HEK293 (cell line): ENCODE data around the gene B3GNT8.

Experiments used
- CTCF ChIA-PET: fragments of 350-600 bp; formaldehyde crosslinking; extraction: SDS; loops from one replicate; lab custom pipeline; 2021; ENCODE audit warnings: antibody characterized with exemption; lab: Yijun Ruan, JAX
- POLR2A ChIA-PET: fragments of 300-600 bp; formaldehyde crosslinking; extraction: SDS; loops from one replicate; lab custom pipeline; 2020; ENCODE audit warnings: antibody characterized with exemption, inconsistent platforms; lab: Yijun Ruan, JAX
- H3K27ac ChIP-seq: fragments of 200-500 bp; sonication (Bioruptor generic); 2 replicates; pipeline ENCODE4 v1.5.1; 2014; ENCODE audit warnings: low read depth, low read length, control low read depth, inconsistent platforms; ENCODE audit errors: extremely low read depth
- H3K36me3 ChIP-seq, 2 experiments: fragments of 200-500 bp in 1 of 2; sonication (Bioruptor generic) in 1 of 2; 1 replicate in 1 of 2; 2 replicates in 1 of 2; pipeline ENCODE4 v1.5.1; 2014 to 2017; ENCODE audit warnings: inconsistent platforms in 2 of 2, low read length in 2 of 2; ENCODE audit not compliant: control insufficient read depth in 2 of 2, insufficient read depth in 1 of 2
- H3K4me1 ChIP-seq: fragments of 200-500 bp; sonication (Bioruptor generic); 2 replicates; pipeline ENCODE4 v1.5.1; 2014; ENCODE audit warnings: mild to moderate bottlenecking, low read length, inconsistent platforms; ENCODE audit not compliant: control insufficient read depth, insufficient read depth
- H3K4me3 ChIP-seq: 2 replicates; pipeline ENCODE4 v1.5.1; 2011; ENCODE audit warnings: low read depth, mild to moderate bottlenecking, control low read depth, low read length, moderate library complexity
- H3K9me3 ChIP-seq: fragments of 200-500 bp; sonication (Bioruptor generic); 2 replicates; pipeline ENCODE4 v1.5.1; 2014; ENCODE audit warnings: low read depth, low read length, inconsistent platforms; ENCODE audit not compliant: control insufficient read depth, insufficient read depth
- KLF1 ChIP-seq: fragments of 450-650 bp; formaldehyde crosslinking; IDR thresholded peaks from 2 replicates; pipeline ENCODE4 v1.5.1; 2016; ENCODE audit warnings: missing biosample characterization, missing genetic modification characterization
- PRDM1 ChIP-seq: fragments of 450-650 bp; formaldehyde crosslinking; IDR thresholded peaks from 2 replicates; pipeline ENCODE4; 2016; ENCODE audit warnings: missing biosample characterization, missing genetic modification characterization
- RBAK ChIP-seq: fragments of 450-650 bp; formaldehyde crosslinking; IDR thresholded peaks from 2 replicates; pipeline ENCODE4 v1.5.1; 2016; ENCODE audit warnings: missing biosample characterization, missing genetic modification characterization
- SETDB1 ChIP-seq: IDR thresholded peaks from one replicate; pipeline ENCODE4 v1.6.1; 2017; ENCODE audit warnings: mild to moderate bottlenecking, low read length, moderate library complexity, mixed read lengths; ENCODE audit not compliant: insufficient read length
- SP3 ChIP-seq: fragments of 450-650 bp; formaldehyde crosslinking; IDR thresholded peaks from 2 replicates; pipeline ENCODE4 v1.5.1; 2016; ENCODE audit warnings: missing biosample characterization, missing genetic modification characterization
- ZBTB20 ChIP-seq: fragments of 450-650 bp; formaldehyde crosslinking; IDR thresholded peaks from 2 replicates; pipeline ENCODE4 v1.5.1; 2016; ENCODE audit warnings: missing biosample characterization, missing genetic modification characterization
- ZNF133 ChIP-seq: fragments of 450-650 bp; formaldehyde crosslinking; IDR thresholded peaks from 2 replicates; pipeline ENCODE4 v1.5.1; 2016; ENCODE audit warnings: missing biosample characterization, missing genetic modification characterization
- ZNF157 ChIP-seq: fragments of 450-650 bp; formaldehyde crosslinking; IDR thresholded peaks from 2 replicates; pipeline ENCODE4 v1.5.1; 2016; ENCODE audit warnings: missing biosample characterization, missing genetic modification characterization
- ZNF169 ChIP-seq: fragments of 450-650 bp; formaldehyde crosslinking; IDR thresholded peaks from 2 replicates; pipeline ENCODE4 v1.5.1; 2016; ENCODE audit warnings: missing biosample characterization, missing genetic modification characterization
- ZNF223 ChIP-seq: fragments of 450-650 bp; formaldehyde crosslinking; IDR thresholded peaks from 2 replicates; pipeline ENCODE4 v1.5.1; 2016; ENCODE audit warnings: missing biosample characterization, missing genetic modification characterization
- ZNF274 ChIP-seq, 2 experiments: fragments of 200-500 bp in 1 of 2; fragments of 450-650 bp in 1 of 2; sonication (Bioruptor generic) in 1 of 2; formaldehyde crosslinking in 1 of 2; IDR thresholded peaks; 2 replicates each; pipeline versions ENCODE4 v1.5.1 to v1.6.1; 2014 to 2016; ENCODE audit warnings: borderline replicate concordance in 1 of 2, inconsistent platforms in 1 of 2, low read length in 1 of 2, missing biosample characterization in 1 of 2, missing genetic modification characterization in 1 of 2
- ZNF302 ChIP-seq: fragments of 450-650 bp; formaldehyde crosslinking; IDR thresholded peaks from 2 replicates; pipeline ENCODE4 v1.5.1; 2016; ENCODE audit warnings: missing biosample characterization, missing genetic modification characterization, low read depth
- ZNF311 ChIP-seq: fragments of 450-650 bp; formaldehyde crosslinking; IDR thresholded peaks from 2 replicates; pipeline ENCODE4 v1.5.1; 2017; ENCODE audit warnings: missing biosample characterization, missing genetic modification characterization, borderline replicate concordance
- ZNF341 ChIP-seq: fragments of 450-650 bp; formaldehyde crosslinking; IDR thresholded peaks from 2 replicates; pipeline ENCODE4; 2016; ENCODE audit warnings: low read depth, missing biosample characterization, missing genetic modification characterization
- ZNF366 ChIP-seq: fragments of 450-650 bp; formaldehyde crosslinking; conservative IDR thresholded peaks from 2 replicates; pipeline ENCODE4 v1.5.1; 2016; ENCODE audit warnings: missing biosample characterization, missing genetic modification characterization
- ZNF501 ChIP-seq: fragments of 450-650 bp; formaldehyde crosslinking; IDR thresholded peaks from 2 replicates; pipeline ENCODE4 v1.5.1; 2016; ENCODE audit warnings: missing biosample characterization, missing genetic modification characterization
- ZNF561 ChIP-seq: fragments of 450-650 bp; IDR thresholded peaks from 2 replicates; pipeline ENCODE4 v1.5.1; 2018; ENCODE audit warnings: missing biosample characterization, missing genetic modification characterization, borderline replicate concordance
- ZNF624 ChIP-seq: fragments of 450-650 bp; formaldehyde crosslinking; IDR thresholded peaks from 2 replicates; pipeline ENCODE4 v1.5.1; 2017; ENCODE audit warnings: missing biosample characterization, missing genetic modification characterization
- ZNF670 ChIP-seq: fragments of 450-650 bp; formaldehyde crosslinking; IDR thresholded peaks from 2 replicates; pipeline ENCODE4 v1.5.1; 2016; ENCODE audit warnings: missing biosample characterization, missing genetic modification characterization, low read depth
- ZNF843 ChIP-seq: fragments of 450-650 bp; formaldehyde crosslinking; IDR thresholded peaks from 2 replicates; pipeline ENCODE4 v1.5.1; 2016; ENCODE audit warnings: missing biosample characterization, missing genetic modification characterization
- TF ChIP-seq, protein P1 (sequence below): fragments of 450-650 bp; formaldehyde crosslinking; IDR thresholded peaks from 2 replicates; pipeline ENCODE4 v1.5.1; 2016; ENCODE audit warnings: missing biosample characterization, missing genetic modification characterization
- TF ChIP-seq, protein P2 (sequence below): fragments of 450-650 bp; formaldehyde crosslinking; conservative IDR thresholded peaks from 2 replicates; pipeline ENCODE4 v1.5.1; 2016; ENCODE audit warnings: low read depth, missing biosample characterization, missing genetic modification characterization
- TF ChIP-seq, protein P3 (sequence below): fragments of 450-650 bp; formaldehyde crosslinking; IDR thresholded peaks from 2 replicates; pipeline ENCODE4 v1.5.1; 2016; ENCODE audit warnings: missing biosample characterization, missing genetic modification characterization
- TF ChIP-seq, protein P4 (sequence below): fragments of 450-650 bp; formaldehyde crosslinking; IDR thresholded peaks from 2 replicates; pipeline ENCODE4 v1.5.1; 2017; ENCODE audit warnings: missing biosample characterization, missing genetic modification characterization

The B3GNT8 gene

DNA sequence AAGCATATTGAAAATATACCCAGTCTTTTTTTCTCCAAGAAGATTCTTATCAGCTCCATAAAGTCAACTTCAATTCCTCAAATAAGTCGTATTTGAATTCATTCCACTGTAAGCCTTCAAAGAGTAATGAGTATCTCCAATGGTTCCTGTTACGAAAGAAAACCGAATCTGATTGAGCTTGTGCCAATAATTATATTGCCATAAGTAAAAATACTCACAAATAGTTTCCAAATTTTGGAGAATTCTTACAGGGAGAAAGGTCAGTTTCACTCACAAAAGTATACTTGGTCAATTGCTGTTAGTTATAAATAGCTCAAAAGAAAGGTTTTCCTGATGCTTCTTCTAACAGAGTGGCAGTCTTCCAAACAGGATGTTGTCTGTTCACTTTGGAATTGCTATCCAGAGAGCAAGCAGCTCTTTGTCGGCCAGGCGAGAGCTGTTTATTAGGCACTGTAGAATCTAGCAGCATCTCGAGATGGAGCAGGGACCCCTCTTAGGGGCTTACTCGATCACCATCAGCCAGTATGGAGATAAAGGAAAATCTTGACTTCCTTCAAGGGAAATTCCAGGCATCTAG, 29.3 kb upstream of the B3GNT8 start:
- H3K27ac ChIP-seq = no peak overlapping the region
- 0 out of 2 replicates have a peak, but pooled peaks cover 2% of the 10 kb centered on the region for H3K9me3 ChIP-seq
- no peaks in the 10 kb centered on the region for H3K36me3 ChIP-seq
- H3K4me1 ChIP-seq = no peaks in the 10 kb centered on the region
- CTCF ChIA-PET = interaction anchor here (0.6 to 3.0 kb wide), 10 partner anchors 8 to 1273 kb away, joined by 3 to 24 read pairs (median 4); no protein-coding TSS in a partner anchor
- no peak overlapping the region for H3K4me3 ChIP-seq
- TF ChIP-seq SETDB1 = no peak
- TF ChIP-seq SP3 (tag by site-specific recombination) = no peak
- TF ChIP-seq ZNF169 (tag by site-specific recombination) = no peak
- TF ChIP-seq ZNF274 (IDR thresholded peaks at IDR 0.05; ENCODE audit: low read length) = no peak
- TF ChIP-seq ZNF274 (tag by site-specific recombination; IDR thresholded peaks at IDR 0.05; ENCODE audit: borderline replicate concordance) = no peak
- TF ChIP-seq ZNF341 (tag by site-specific recombination) = no peak
- TF ChIP-seq, protein P1, sequence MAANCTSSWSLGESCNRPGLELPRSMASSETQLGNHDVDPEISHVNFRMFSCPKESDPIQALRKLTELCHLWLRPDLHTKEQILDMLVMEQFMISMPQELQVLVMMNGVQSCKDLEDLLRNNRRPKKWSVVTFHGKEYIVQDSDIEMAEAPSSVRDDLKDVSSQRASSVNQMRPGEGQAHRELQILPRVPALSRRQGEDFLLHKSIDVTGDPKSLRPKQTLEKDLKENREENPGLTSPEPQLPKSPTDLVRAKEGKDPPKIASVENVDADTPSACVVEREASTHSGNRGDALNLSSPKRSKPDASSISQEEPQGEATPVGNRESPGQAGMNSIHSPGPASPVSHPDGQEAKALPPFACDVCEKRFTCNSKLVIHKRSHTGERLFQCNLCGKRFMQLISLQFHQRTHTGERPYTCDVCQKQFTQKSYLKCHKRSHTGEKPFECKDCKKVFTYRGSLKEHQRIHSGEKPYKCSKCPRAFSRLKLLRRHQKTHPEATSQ (tag by site-specific recombination) = no peak
- TF ChIP-seq ZNF223 (tag by site-specific recombination) = no peak
- no peak for TF ChIP-seq ZNF624 (tag by site-specific recombination)
- no peak for TF ChIP-seq KLF1
- TF ChIP-seq ZNF843 (tag by site-specific recombination) = no peak
- TF ChIP-seq ZNF133 (tag by site-specific recombination) = no peak
- no peak for TF ChIP-seq PRDM1 (tag by site-specific recombination)
- no peak for TF ChIP-seq ZNF157 (tag by site-specific recombination)
- TF ChIP-seq, protein P2, sequence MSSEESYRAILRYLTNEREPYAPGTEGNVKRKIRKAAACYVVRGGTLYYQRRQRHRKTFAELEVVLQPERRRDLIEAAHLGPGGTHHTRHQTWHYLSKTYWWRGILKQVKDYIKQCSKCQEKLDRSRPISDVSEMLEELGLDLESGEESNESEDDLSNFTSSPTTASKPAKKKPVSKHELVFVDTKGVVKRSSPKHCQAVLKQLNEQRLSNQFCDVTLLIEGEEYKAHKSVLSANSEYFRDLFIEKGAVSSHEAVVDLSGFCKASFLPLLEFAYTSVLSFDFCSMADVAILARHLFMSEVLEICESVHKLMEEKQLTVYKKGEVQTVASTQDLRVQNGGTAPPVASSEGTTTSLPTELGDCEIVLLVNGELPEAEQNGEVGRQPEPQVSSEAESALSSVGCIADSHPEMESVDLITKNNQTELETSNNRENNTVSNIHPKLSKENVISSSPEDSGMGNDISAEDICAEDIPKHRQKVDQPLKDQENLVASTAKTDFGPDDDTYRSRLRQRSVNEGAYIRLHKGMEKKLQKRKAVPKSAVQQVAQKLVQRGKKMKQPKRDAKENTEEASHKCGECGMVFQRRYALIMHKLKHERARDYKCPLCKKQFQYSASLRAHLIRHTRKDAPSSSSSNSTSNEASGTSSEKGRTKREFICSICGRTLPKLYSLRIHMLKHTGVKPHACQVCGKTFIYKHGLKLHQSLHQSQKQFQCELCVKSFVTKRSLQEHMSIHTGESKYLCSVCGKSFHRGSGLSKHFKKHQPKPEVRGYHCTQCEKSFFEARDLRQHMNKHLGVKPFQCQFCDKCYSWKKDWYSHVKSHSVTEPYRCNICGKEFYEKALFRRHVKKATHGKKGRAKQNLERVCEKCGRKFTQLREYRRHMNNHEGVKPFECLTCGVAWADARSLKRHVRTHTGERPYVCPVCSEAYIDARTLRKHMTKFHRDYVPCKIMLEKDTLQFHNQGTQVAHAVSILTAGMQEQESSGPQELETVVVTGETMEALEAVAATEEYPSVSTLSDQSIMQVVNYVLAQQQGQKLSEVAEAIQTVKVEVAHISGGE (tag by site-specific recombination) = no peak
- POLR2A ChIA-PET = interaction anchor here (1.0 kb wide), 1 partner anchor 17 kb away, joined by 4 read pairs; the partner anchor contains the start of gene DMAC2

DNA sequence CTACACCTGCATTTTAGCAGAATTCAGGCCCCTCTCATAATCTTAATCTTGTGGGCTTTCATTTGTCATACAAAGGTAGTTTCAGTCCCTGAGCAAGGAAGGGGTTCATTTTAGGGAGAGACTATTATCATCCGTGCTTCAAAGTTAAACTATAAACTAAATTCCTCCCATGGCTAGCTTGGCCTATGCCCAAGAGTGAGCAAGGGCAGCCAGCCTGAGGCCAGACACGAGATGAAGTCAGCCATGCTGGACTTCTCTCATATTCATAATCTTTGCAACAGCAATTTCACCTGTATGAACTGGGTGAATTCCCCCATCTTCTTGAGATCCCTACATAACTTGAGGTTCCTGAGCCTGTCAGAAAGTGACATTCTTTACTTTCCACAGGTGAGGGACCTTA, 28.8 kb upstream of the B3GNT8 start:
- CTCF ChIA-PET = interaction anchor here (0.6 to 2.8 kb wide), 9 partner anchors 15 to 268 kb away, joined by 3 to 24 read pairs (median 3); no protein-coding TSS in a partner anchor
- no peak overlapping the region for H3K4me3 ChIP-seq
- H3K9me3 ChIP-seq = 0 out of 2 replicates have a peak, but pooled peaks cover 2% of the 10 kb centered on the region
- H3K4me1 ChIP-seq = no peaks in the 10 kb centered on the region
- no peaks in the 10 kb centered on the region for H3K36me3 ChIP-seq
- H3K27ac ChIP-seq = no peak overlapping the region
- POLR2A ChIA-PET = interaction anchor here (1.0 kb wide), 1 partner anchor 16 kb away, joined by 4 read pairs; the partner anchor contains the start of gene DMAC2
- TF ChIP-seq ZNF501 (no peak), ZNF302 (tag by site-specific recombination) (no peak), SETDB1 (no peak), ZBTB20 (no peak), RBAK (tag by site-specific recombination) (no peak), ZNF311 (tag by site-specific recombination) (no peak), ZNF670 (tag by site-specific recombination) (no peak), ZNF561 (tag by site-specific recombination) (no peak), ZNF366 (no peak)
- TF ChIP-seq, protein P3, sequence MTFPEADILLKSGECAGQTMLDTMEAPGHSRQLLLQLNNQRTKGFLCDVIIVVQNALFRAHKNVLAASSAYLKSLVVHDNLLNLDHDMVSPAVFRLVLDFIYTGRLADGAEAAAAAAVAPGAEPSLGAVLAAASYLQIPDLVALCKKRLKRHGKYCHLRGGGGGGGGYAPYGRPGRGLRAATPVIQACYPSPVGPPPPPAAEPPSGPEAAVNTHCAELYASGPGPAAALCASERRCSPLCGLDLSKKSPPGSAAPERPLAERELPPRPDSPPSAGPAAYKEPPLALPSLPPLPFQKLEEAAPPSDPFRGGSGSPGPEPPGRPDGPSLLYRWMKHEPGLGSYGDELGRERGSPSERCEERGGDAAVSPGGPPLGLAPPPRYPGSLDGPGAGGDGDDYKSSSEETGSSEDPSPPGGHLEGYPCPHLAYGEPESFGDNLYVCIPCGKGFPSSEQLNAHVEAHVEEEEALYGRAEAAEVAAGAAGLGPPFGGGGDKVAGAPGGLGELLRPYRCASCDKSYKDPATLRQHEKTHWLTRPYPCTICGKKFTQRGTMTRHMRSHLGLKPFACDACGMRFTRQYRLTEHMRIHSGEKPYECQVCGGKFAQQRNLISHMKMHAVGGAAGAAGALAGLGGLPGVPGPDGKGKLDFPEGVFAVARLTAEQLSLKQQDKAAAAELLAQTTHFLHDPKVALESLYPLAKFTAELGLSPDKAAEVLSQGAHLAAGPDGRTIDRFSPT = no peak
- TF ChIP-seq, protein P4, sequence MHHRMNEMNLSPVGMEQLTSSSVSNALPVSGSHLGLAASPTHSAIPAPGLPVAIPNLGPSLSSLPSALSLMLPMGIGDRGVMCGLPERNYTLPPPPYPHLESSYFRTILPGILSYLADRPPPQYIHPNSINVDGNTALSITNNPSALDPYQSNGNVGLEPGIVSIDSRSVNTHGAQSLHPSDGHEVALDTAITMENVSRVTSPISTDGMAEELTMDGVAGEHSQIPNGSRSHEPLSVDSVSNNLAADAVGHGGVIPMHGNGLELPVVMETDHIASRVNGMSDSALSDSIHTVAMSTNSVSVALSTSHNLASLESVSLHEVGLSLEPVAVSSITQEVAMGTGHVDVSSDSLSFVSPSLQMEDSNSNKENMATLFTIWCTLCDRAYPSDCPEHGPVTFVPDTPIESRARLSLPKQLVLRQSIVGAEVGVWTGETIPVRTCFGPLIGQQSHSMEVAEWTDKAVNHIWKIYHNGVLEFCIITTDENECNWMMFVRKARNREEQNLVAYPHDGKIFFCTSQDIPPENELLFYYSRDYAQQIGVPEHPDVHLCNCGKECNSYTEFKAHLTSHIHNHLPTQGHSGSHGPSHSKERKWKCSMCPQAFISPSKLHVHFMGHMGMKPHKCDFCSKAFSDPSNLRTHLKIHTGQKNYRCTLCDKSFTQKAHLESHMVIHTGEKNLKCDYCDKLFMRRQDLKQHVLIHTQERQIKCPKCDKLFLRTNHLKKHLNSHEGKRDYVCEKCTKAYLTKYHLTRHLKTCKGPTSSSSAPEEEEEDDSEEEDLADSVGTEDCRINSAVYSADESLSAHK (tag by site-specific recombination) = no peak
